Activated T-helper 1 cell treated with anti-CD3 and anti-CD28 coated beads, Interleukin-12 subunit alpha, Interleukin-12 subunit beta, Interleukin-2, Interleukin-4 antibody, amounts not matched to agents 30 ng/mL and 10 ng/mL and 1 ng/mL, durations not matched to agents 14 hours and 24 hours and 36 hours (primary cell): ENCODE measurements around the gene EYS. TPM values are rescaled to one million over a fixed set of nuclear protein-coding genes. Genes with fewer than 3 reads are reported as not detected.

Experiments used
- DNase-seq: peaks from one replicate; pipeline ENCODE4 v3.0.0; 2021; ENCODE audit warnings: low spot score
- H3K27ac Mint-ChIP-seq: one replicate; pipeline ENCODE4 v1.8.0; 2021; ENCODE audit warnings: mild to moderate bottlenecking, mixed read lengths
- H3K27me3 Mint-ChIP-seq: one replicate; pipeline ENCODE4 v1.8.0; 2022; ENCODE audit warnings: mild to moderate bottlenecking, moderate library complexity, mixed read lengths; ENCODE audit not compliant: insufficient read depth
- H3K36me3 Mint-ChIP-seq: one replicate; pipeline ENCODE4 v1.8.0; 2021; ENCODE audit warnings: low read depth, mixed read lengths
- H3K4me1 Mint-ChIP-seq: one replicate; pipeline ENCODE4 v1.8.0; 2021; ENCODE audit warnings: low read depth, mixed read lengths
- H3K4me3 Mint-ChIP-seq: one replicate; pipeline ENCODE4 v1.8.0; 2021; ENCODE audit warnings: mild to moderate bottlenecking, moderate library complexity, mixed read lengths
- H3K9me3 Mint-ChIP-seq: one replicate; pipeline ENCODE4 v1.8.0; 2021; ENCODE audit warnings: mixed read lengths
- intact Hi-C: fragments of 100-400 bp; cut with micrococcal nuclease; formaldehyde crosslinking; loops from one replicate; pipeline ENCODE4 v1.15.1; 2024
- total RNA-seq: library from RNA; stranded (reverse); gene quantifications from 2 replicates; pipeline ENCODE4 v1.2.3, GENCODE V29; 2022

Gene EYS
- total RNA-seq, 1 donor from 2014 or later = not detected

DNA sequence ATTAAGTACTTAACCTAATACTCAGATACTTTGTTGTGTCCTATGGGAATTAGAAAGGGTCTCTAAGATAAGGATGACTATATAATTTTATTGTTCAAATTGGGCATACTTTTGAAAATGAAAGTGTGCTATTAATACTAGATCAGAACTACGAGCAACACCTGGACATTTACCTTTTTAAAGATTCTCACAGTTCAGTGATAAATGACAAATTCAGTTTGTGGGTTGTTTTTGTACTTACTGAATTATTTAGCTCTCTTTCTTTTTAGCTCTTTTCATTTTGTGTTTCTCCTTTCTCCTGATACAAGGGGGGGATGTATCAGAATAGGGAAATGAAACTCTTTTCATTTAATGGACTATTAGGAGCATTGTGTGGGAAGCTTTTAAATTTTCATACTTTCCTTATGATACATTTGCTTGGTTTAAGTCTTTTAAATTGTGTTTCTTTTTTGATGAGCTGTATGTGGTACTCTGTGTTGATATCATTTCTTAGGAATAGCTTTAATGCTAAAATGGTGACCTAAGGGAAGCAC is 2023.9 kb downstream of the EYS start:
- peaks cover 32% of the 10 kb centered on the region for H3K36me3 Mint-ChIP-seq
- peaks cover 26% of the 10 kb centered on the region for H3K4me1 Mint-ChIP-seq
- no peak overlapping the region for H3K4me3 Mint-ChIP-seq
- H3K27me3 Mint-ChIP-seq = no peaks in the 10 kb centered on the region
- intact Hi-C loops = loop anchor here (2.0 kb wide), 1 partner anchor 38 kb away; no protein-coding TSS in a partner anchor
- DNase-seq = no peak
- no peaks in the 10 kb centered on the region for H3K9me3 Mint-ChIP-seq
- H3K27ac Mint-ChIP-seq = no peak overlapping the region

GRCh38 chr6:63677282-63677681 is 2029.7 kb downstream of the EYS start:
- intact Hi-C loops = no loop called here
- Mint-ChIP-seq H3K36me3 (peaks cover 16% of the 10 kb centered on the region), H3K4me3 (no peak overlapping the region), H3K27ac (no peak overlapping the region), H3K27me3 (no peaks in the 10 kb centered on the region), H3K9me3 (no peaks in the 10 kb centered on the region), H3K4me1 (peaks cover 5% of the 10 kb centered on the region)
- no peak for DNase-seq

DNA sequence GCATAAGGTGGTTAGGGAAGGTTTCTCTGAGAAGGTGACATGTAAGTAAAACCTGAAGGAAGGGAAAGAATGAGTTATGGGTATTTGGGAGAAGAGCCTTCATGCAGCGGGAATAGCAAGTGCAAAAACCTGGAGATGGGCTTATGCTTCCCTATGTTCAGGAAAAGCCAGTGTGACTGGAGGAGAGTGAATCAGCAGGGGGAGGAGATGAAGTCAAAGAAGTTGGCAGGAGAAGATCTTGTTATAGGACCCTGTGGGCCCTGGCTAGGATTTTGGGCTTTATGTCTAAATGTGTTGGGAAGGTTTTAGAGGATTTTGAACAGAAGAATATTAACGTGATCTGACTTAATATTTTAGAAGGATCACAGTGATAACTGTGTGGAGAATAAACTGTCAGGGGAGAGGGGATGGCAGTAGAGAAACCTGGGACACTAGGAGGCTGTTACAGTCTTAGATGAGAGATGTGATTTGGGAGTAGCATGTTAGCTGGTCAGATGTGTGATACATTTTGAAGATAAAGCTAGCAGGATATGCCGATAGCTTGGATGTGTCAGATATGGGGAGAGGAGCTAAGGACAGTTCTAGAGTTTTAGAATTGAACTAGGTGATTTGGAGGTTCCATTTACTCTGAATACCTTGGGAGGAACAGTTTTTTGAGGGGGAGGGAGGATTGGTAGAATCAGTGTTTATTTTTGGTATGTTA is 2030.5 kb downstream of the EYS start:
- no peaks in the 10 kb centered on the region for H3K9me3 Mint-ChIP-seq
- no peak for DNase-seq
- intact Hi-C loops = no loop called here
- peaks cover 5% of the 10 kb centered on the region for H3K4me1 Mint-ChIP-seq
- H3K4me3 Mint-ChIP-seq = no peak overlapping the region
- peaks cover 17% of the 10 kb centered on the region for H3K36me3 Mint-ChIP-seq
- no peak overlapping the region for H3K27ac Mint-ChIP-seq
- no peaks in the 10 kb centered on the region for H3K27me3 Mint-ChIP-seq

DNA sequence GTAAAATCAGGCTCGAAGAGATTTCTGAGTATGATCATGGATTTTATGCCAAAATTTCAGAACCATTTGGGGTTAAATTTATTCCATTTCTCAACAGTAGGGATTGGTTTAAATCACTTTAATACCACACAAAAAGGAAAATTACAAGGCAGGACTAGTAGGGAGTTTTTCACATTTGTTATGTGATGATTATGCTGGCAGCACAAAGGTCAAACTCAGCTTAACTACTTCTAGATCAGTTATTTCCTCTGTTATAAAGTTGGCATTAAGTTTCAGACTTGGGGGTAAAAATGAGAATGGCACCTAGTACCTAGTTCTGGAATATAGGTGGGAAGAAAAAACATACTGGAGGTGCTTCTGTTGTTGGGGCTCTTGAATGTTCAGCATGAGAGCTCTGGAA is 2031.9 kb downstream of the EYS start:
- intact Hi-C loops = no loop called here
- Mint-ChIP-seq H3K27me3 (no peaks in the 10 kb centered on the region), H3K36me3 (peaks cover 8% of the 10 kb centered on the region), H3K4me3 (no peak overlapping the region), H3K27ac (no peak overlapping the region), H3K4me1 (no peaks in the 10 kb centered on the region), H3K9me3 (no peaks in the 10 kb centered on the region)
- no peak for DNase-seq

DNA sequence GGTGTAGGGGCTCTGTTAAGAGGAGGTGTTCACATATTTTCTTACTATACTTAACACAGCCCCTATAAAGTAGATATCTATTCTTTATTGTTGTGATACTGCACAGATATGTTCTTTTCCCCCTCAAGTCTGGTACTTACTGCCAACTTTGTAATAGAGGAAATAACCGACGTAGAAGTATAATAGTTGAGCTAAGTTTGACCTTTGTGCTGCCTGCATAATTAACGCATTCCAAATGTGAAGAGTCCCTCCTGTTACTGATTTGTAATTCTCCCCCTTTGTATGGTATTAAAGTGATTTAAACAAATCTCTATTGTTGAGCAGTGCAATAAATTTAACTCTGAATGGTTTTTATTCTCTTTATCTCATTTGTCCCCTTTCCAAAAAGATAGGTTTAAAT is 2032.4 kb downstream of the EYS start:
- Mint-ChIP-seq H3K27me3 (no peaks in the 10 kb centered on the region), H3K4me1 (no peaks in the 10 kb centered on the region), H3K36me3 (peaks cover 6% of the 10 kb centered on the region), H3K27ac (no peak overlapping the region), H3K9me3 (no peaks in the 10 kb centered on the region), H3K4me3 (no peak overlapping the region)
- DNase-seq = no peak
- intact Hi-C loops = no loop called here

DNA sequence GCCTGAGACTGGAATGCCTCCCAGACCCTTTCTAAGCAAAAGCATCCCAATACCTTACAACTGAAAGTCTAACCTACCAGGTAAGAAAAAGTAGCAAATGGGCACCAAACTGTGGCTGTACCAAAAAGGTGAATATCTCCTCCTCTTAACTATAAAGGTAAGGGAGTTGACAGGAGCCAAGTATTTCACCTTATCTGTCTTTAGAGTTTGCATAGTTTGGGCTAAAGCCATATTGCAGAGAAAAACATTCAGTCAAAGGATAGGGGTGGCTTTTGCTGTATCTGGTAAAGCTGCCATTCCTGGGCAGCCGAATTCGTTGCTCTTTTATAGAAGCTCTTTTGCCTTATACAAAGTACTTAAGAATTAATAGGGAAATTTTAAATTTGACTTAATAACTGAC is 2033.3 kb downstream of the EYS start:
- H3K27me3 Mint-ChIP-seq = no peaks in the 10 kb centered on the region
- intact Hi-C loops = no loop called here

DNA sequence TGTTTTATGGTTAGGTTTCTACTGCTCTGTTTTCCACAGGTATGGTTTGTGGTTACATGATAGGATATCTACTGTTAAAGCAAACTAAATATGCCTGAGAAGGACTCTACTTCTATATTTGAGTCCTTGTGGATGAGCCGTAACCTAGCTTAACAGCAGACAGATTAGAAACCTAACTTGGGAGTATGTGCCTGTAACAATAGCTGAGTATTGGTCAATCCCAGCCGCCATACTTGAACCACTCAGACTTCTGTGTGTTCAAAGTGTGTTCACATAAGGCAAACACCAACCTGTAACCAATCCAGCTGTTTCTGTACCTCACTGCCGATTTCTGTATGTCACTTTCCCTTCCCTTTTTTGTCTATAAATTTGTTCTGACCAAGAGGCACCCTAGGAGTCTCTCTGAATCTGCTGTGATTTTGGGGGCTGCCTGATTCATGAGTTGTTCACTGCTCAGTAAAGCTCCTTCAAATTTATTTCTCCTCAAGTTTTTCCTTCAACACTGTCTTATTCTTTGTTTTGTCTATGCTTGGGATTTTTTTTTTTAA is 2034.4 kb downstream of the EYS start:
- Mint-ChIP-seq H3K27me3 (no peaks in the 10 kb centered on the region), H3K27ac (no peak overlapping the region), H3K36me3 (peaks cover 5% of the 10 kb centered on the region), H3K4me1 (no peaks in the 10 kb centered on the region), H3K4me3 (no peak overlapping the region), H3K9me3 (no peaks in the 10 kb centered on the region)
- intact Hi-C loops = no loop called here
- no peak for DNase-seq

More for the DNA sequence above, 2033.3 kb downstream of the EYS start:
- Mint-ChIP-seq H3K27ac (no peak overlapping the region), H3K4me1 (no peaks in the 10 kb centered on the region), H3K4me3 (no peak overlapping the region), H3K9me3 (no peaks in the 10 kb centered on the region), H3K36me3 (peaks cover 5% of the 10 kb centered on the region)
- no peak for DNase-seq

DNA sequence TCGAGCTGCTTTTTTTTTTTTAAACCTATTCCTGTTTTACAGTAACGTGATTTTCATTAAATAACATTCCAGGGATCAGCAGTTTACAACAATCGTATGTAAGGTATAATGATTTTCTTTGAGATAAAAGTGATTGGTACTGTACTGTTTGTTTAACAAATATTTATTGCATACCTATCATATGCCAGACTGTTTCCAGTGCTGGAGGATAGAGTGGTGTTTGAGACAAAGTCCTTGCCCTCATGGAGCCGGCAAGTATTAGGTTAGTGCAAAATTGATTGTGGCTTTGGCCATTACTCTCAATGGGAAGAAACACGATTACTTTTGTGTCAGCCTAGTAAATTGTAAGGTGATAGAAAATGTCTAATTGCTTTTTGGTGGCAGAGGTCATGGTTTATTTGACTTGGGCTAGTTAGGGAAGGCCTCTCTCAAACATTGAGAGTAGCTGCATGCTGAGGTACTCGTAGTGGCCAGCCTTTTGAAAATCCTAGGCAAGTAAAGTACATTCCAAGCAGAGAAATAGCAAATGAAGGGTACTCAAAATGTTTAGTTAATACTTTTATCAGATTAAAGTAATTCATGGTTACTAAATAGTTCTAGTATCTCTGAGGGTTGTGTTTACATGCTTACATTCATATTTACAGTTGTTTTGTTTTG is 2035.8 kb downstream of the EYS start:
- peaks cover 5% of the 10 kb centered on the region for H3K36me3 Mint-ChIP-seq
- no peak for DNase-seq
- H3K27ac Mint-ChIP-seq = no peak overlapping the region
- H3K9me3 Mint-ChIP-seq = no peaks in the 10 kb centered on the region
- H3K27me3 Mint-ChIP-seq = no peaks in the 10 kb centered on the region
- intact Hi-C loops = no loop called here
- H3K4me1 Mint-ChIP-seq = no peaks in the 10 kb centered on the region
- H3K4me3 Mint-ChIP-seq = no peak overlapping the region
